SK-N-SH (cell line): ENCODE measurements around the gene C3orf22.

Source experiments
- EZH2phosphoT487 ChIP-seq: fragments of 200-600 bp; sonication (generic); IDR thresholded peaks from 2 replicates; pipeline ENCODE4 v1.6.1; 2017; ENCODE audit warnings: low read depth, mixed run types, mild to moderate bottlenecking, antibody characterized with exemption, moderate library complexity, borderline replicate concordance
- NFIC ChIP-seq: IDR thresholded peaks from 2 replicates; pipeline ENCODE4 v1.4.0; 2012; ENCODE audit warnings: borderline replicate concordance
- POLR2AphosphoS5 ChIP-seq: IDR thresholded peaks from 2 replicates; pipeline ENCODE4 v1.6.1; 2012; ENCODE audit warnings: low read depth, low read length
- RCOR1 ChIP-seq: fragments of 150-350 bp; IDR thresholded peaks from 2 replicates; pipeline ENCODE4 v1.6.1; 2017; ENCODE audit warnings: antibody characterized with exemption, low read length
- TF ChIP-seq, protein P1 (sequence below): fragments of 200-600 bp; sonication (generic); IDR thresholded peaks from 2 replicates; pipeline ENCODE4 v1.6.1; 2017; ENCODE audit warnings: antibody characterized with exemption, mild to moderate bottlenecking, moderate library complexity
- TF ChIP-seq, protein P2 (sequence below): IDR thresholded peaks from 2 replicates; pipeline ENCODE4 v1.6.1; 2012; ENCODE audit warnings: mild to moderate bottlenecking, low read depth, low read length, moderate library complexity

DNA sequence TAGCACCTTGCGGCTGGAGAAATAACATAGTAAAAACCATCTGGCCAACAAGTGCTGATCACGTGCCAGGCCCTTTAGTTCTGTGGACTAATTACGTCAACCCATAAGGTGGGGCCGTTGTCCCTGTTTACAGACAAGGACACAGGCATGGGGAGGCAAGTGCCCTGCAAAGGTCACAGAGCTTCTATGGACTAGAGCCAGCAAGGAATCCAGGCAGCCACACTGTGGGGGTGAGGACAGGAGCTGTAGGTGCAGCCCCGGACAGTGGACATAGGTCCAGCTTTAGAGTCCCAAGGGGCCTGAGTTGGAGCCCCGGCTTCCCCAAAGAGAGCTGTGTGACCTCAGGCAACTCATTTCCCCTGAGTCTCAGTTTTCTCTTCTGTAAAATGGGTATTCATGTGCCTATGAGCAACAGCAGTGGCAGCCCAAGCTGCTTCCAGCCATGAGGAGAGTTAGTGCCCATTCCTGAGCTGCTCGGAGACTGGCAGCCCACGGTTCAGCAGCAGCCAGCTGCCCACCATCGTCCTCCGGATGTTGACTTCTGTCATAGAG is 20.9 kb downstream of the C3orf22 start:
- TF ChIP-seq, protein P1, sequence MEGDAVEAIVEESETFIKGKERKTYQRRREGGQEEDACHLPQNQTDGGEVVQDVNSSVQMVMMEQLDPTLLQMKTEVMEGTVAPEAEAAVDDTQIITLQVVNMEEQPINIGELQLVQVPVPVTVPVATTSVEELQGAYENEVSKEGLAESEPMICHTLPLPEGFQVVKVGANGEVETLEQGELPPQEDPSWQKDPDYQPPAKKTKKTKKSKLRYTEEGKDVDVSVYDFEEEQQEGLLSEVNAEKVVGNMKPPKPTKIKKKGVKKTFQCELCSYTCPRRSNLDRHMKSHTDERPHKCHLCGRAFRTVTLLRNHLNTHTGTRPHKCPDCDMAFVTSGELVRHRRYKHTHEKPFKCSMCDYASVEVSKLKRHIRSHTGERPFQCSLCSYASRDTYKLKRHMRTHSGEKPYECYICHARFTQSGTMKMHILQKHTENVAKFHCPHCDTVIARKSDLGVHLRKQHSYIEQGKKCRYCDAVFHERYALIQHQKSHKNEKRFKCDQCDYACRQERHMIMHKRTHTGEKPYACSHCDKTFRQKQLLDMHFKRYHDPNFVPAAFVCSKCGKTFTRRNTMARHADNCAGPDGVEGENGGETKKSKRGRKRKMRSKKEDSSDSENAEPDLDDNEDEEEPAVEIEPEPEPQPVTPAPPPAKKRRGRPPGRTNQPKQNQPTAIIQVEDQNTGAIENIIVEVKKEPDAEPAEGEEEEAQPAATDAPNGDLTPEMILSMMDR: no peak
- TF ChIP-seq POLR2AphosphoS5: no peak
- TF ChIP-seq NFIC: no peak
- TF ChIP-seq, protein P2, sequence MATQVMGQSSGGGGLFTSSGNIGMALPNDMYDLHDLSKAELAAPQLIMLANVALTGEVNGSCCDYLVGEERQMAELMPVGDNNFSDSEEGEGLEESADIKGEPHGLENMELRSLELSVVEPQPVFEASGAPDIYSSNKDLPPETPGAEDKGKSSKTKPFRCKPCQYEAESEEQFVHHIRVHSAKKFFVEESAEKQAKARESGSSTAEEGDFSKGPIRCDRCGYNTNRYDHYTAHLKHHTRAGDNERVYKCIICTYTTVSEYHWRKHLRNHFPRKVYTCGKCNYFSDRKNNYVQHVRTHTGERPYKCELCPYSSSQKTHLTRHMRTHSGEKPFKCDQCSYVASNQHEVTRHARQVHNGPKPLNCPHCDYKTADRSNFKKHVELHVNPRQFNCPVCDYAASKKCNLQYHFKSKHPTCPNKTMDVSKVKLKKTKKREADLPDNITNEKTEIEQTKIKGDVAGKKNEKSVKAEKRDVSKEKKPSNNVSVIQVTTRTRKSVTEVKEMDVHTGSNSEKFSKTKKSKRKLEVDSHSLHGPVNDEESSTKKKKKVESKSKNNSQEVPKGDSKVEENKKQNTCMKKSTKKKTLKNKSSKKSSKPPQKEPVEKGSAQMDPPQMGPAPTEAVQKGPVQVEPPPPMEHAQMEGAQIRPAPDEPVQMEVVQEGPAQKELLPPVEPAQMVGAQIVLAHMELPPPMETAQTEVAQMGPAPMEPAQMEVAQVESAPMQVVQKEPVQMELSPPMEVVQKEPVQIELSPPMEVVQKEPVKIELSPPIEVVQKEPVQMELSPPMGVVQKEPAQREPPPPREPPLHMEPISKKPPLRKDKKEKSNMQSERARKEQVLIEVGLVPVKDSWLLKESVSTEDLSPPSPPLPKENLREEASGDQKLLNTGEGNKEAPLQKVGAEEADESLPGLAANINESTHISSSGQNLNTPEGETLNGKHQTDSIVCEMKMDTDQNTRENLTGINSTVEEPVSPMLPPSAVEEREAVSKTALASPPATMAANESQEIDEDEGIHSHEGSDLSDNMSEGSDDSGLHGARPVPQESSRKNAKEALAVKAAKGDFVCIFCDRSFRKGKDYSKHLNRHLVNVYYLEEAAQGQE: no peak
- TF ChIP-seq RCOR1: no peak
- TF ChIP-seq EZH2phosphoT487: no peak
